Activated CD8-positive, alpha-beta memory T cell treated with anti-CD3 and anti-CD28 coated beads for 1 hour (primary cell): ENCODE results near the gene PEG3.
"Not testable (repeated sequence)": the region's sequence is repeated elsewhere in the genome, so short reads cannot be mapped to it uniquely, and the experiment has no call there.

Experiments
- DNase-seq, 2 donors: peaks; one replicate each; pipeline ENCODE4 v3.0.0-alpha.2; 2020; ENCODE audit warnings: low read depth in 1 of 2; ENCODE audit errors: extremely low read depth in 1 of 2

Gene PEG3

GRCh38 chr19:56840451-56841192 is at the start of gene PEG3, which contains the start of gene ZIM2:
TSS of gene PEG3 (minus strand) at chr19:56840726. CDS start at chr19:56824655, 16,071 bp downstream.
TSS of gene ZIM2 (minus strand) at chr19:56840726. CDS start at chr19:56824277, 16,449 bp downstream.
- DNase-seq, result no peak

- DNase-seq, result no peak
These were observed 44.9 kb upstream of the PEG3 start for GRCh38 chr19:56885173-56885985.

- no peak for DNase-seq
These were observed 43.9 kb upstream of the PEG3 start for GRCh38 chr19:56884441-56884840.

GRCh38 chr19:56880592-56881190 is 40.2 kb upstream of the PEG3 start:
- no peak for DNase-seq

- no peak for DNase-seq
These were observed 36.7 kb upstream of the PEG3 start for GRCh38 chr19:56877069-56877715.

GRCh38 chr19:56875717-56876116 is 35.2 kb upstream of the PEG3 start:
- DNase-seq, result no peak

GRCh38 chr19:56874530-56874929 is 34.0 kb upstream of the PEG3 start:
- DNase-seq, result no peak

GRCh38 chr19:56873493-56873892 is 33.0 kb upstream of the PEG3 start:
- DNase-seq, result no peak

GRCh38 chr19:56869886-56870285 is 29.4 kb upstream of the PEG3 start:
- no peak for DNase-seq

GRCh38 chr19:56868446-56868845 is 27.9 kb upstream of the PEG3 start:
- no peak for DNase-seq

- DNase-seq, result no peak
These were observed 26.0 kb upstream of the PEG3 start for GRCh38 chr19:56866538-56866937.

- no peak for DNase-seq
These were observed 24.1 kb upstream of the PEG3 start for GRCh38 chr19:56864443-56865125.

GRCh38 chr19:56862741-56863140 is 22.2 kb upstream of the PEG3 start:
- DNase-seq, result no peak

GRCh38 chr19:56860409-56860808 is 19.9 kb upstream of the PEG3 start:
- not testable (repeated sequence) for DNase-seq

- no peak for DNase-seq
These were observed 17.5 kb upstream of the PEG3 start for GRCh38 chr19:56858026-56858425.

- DNase-seq, result no peak
These were observed 16.3 kb upstream of the PEG3 start for GRCh38 chr19:56856822-56857221.

GRCh38 chr19:56852361-56852760 is 11.8 kb upstream of the PEG3 start:
- DNase-seq, result not testable (repeated sequence)

- DNase-seq, result no peak
These were observed 7.6 kb upstream of the PEG3 start for GRCh38 chr19:56848166-56848565.

GRCh38 chr19:56842412-56842811 is 1.9 kb upstream of the PEG3 start:
- no peak for DNase-seq

GRCh38 chr19:56841193-56841543 is 642 bp upstream of the PEG3 start:
- no peak for DNase-seq
